SK-N-SH treated with all-trans-retinoic acid at 6 μM for 48 hours (cell line): ENCODE results near the gene ADARB2.

ENCODE experiments used
- ATAC-seq: fragments of 200-7000 bp; cut with Tn5 transposase; 3 replicates; pipeline ENCODE4 v1.9.1; 2020; ENCODE audit warnings: mild to moderate bottlenecking, moderate library complexity
- ARNTL ChIP-seq: fragments of 450-650 bp; formaldehyde crosslinking; IDR thresholded peaks from 2 replicates; pipeline ENCODE4 v1.5.0; 2020; ENCODE audit warnings: low read depth, mild to moderate bottlenecking, moderate library complexity, borderline replicate concordance
- BACH2 ChIP-seq: fragments of 250-450 bp; sonication (Bioruptor Pico); IDR thresholded peaks from 2 replicates; pipeline ENCODE4 v1.9.0; 2021; ENCODE audit warnings: mild to moderate bottlenecking, borderline replicate concordance
- CREB5 ChIP-seq: fragments of 250-450 bp; sonication (Bioruptor Pico); IDR thresholded peaks from 2 replicates; pipeline ENCODE4 v1.5.1; 2020; ENCODE audit warnings: low read depth, mild to moderate bottlenecking, moderate library complexity
- CSDC2 ChIP-seq: fragments of 250-450 bp; sonication (Bioruptor Pico); IDR thresholded peaks from 2 replicates; pipeline ENCODE4 v1.5.0; 2020; ENCODE audit warnings: mild to moderate bottlenecking, moderate library complexity
- CSRNP3 ChIP-seq: fragments of 250-450 bp; sonication (Bioruptor Pico); IDR thresholded peaks from 2 replicates; pipeline ENCODE4 v1.5.1; 2021; ENCODE audit warnings: mild to moderate bottlenecking, moderate library complexity
- ESRRG ChIP-seq: fragments of 250-450 bp; sonication (Bioruptor Pico); IDR thresholded peaks from 2 replicates; pipeline ENCODE4 v1.6.1; 2021; ENCODE audit warnings: mild to moderate bottlenecking
- GLIS3 ChIP-seq: fragments of 250-450 bp; sonication (Bioruptor Pico); IDR thresholded peaks from 2 replicates; pipeline ENCODE4 v1.5.0; 2020; ENCODE audit warnings: mild to moderate bottlenecking, moderate library complexity
- ISL1 ChIP-seq: fragments of 250-450 bp; sonication (Bioruptor Pico); IDR thresholded peaks from 2 replicates; pipeline ENCODE4 v2.1.2; 2022; ENCODE audit warnings: mild to moderate bottlenecking, moderate library complexity
- OSR1 ChIP-seq: fragments of 250-450 bp; sonication (Bioruptor Pico); IDR thresholded peaks from 2 replicates; pipeline ENCODE4 v1.8.0; 2022; ENCODE audit warnings: moderate library complexity, mild to moderate bottlenecking, inconsistent platforms
- PATZ1 ChIP-seq: fragments of 250-450 bp; sonication (Bioruptor Pico); IDR thresholded peaks from 2 replicates; pipeline ENCODE4 v1.8.0; 2020; ENCODE audit warnings: mild to moderate bottlenecking, moderate library complexity, borderline replicate concordance
- PPARA ChIP-seq: fragments of 250-450 bp; sonication (Bioruptor Pico); IDR thresholded peaks from 2 replicates; pipeline ENCODE4 v1.5.0; 2020; ENCODE audit warnings: mild to moderate bottlenecking, borderline replicate concordance
- RARB ChIP-seq: fragments of 250-450 bp; sonication (Bioruptor Pico); IDR thresholded peaks from 2 replicates; pipeline ENCODE4 v1.8.0; 2021; ENCODE audit warnings: mild to moderate bottlenecking, moderate library complexity
- SNAI2 ChIP-seq: fragments of 250-450 bp; sonication (Bioruptor Pico); IDR thresholded peaks from 2 replicates; pipeline ENCODE4 v1.5.0; 2020; ENCODE audit warnings: mild to moderate bottlenecking, moderate library complexity
- TOX ChIP-seq: fragments of 250-450 bp; sonication (Bioruptor Pico); IDR thresholded peaks from 2 replicates; pipeline ENCODE4 v1.8.0; 2021; ENCODE audit warnings: mild to moderate bottlenecking, moderate library complexity, borderline replicate concordance
- ZFP3 ChIP-seq: fragments of 250-450 bp; sonication (Bioruptor Pico); IDR thresholded peaks from 2 replicates; pipeline ENCODE4 v1.5.0; 2020; ENCODE audit warnings: mild to moderate bottlenecking, moderate library complexity
- ZFP30 ChIP-seq: fragments of 450-650 bp; formaldehyde crosslinking; IDR thresholded peaks from 2 replicates; pipeline ENCODE4 v1.5.0; 2022; ENCODE audit warnings: mild to moderate bottlenecking, moderate library complexity
- ZNF565 ChIP-seq: fragments of 450-650 bp; formaldehyde crosslinking; conservative IDR thresholded peaks from 2 replicates; pipeline ENCODE4 v1.5.0; 2020; ENCODE audit warnings: low read depth, mild to moderate bottlenecking, moderate library complexity
- ZNF70 ChIP-seq: fragments of 450-650 bp; formaldehyde crosslinking; IDR thresholded peaks from 2 replicates; pipeline ENCODE4 v1.5.0; 2020; ENCODE audit warnings: mild to moderate bottlenecking, moderate library complexity
- ZNF8 ChIP-seq: fragments of 450-650 bp; formaldehyde crosslinking; IDR thresholded peaks from 2 replicates; pipeline ENCODE4 v1.5.0; 2020; ENCODE audit warnings: mild to moderate bottlenecking, moderate library complexity
- TF ChIP-seq, protein P1 (sequence below): fragments of 250-450 bp; sonication (Bioruptor Pico); IDR thresholded peaks from 2 replicates; pipeline ENCODE4 v1.5.0; 2020; ENCODE audit warnings: mild to moderate bottlenecking, moderate library complexity

ADARB2 gene

GRCh38 chr10:1671366-1672000 lies 65.8 kb downstream of the ADARB2 start:
- no peak for TF ChIP-seq ZFP3 (CRISPR knock-in tag)
- TF ChIP-seq ZNF70 (CRISPR knock-in tag) = no peak
- TF ChIP-seq ISL1 = no peak
- no peak for TF ChIP-seq CREB5
- no peak for TF ChIP-seq PATZ1 (CRISPR knock-in tag)
- no peak for TF ChIP-seq ZNF8 (CRISPR knock-in tag)
- TF ChIP-seq ZNF565 (CRISPR knock-in tag) = no peak
- TF ChIP-seq, all 23 proteins: peak for 0
- ATAC-seq = no peak

GRCh38 chr10:1670541-1671365 lies 66.6 kb downstream of the ADARB2 start:
- ATAC-seq = no peak
- TF ChIP-seq RARB = no peak
- TF ChIP-seq ZNF8 (CRISPR knock-in tag) = no peak
- TF ChIP-seq OSR1 = no peak
- TF ChIP-seq SNAI2 (CRISPR knock-in tag) = no peak
- TF ChIP-seq ARNTL (CRISPR knock-in tag) = no peak
- no peak for TF ChIP-seq CSDC2 (CRISPR knock-in tag)
- TF ChIP-seq CREB5 = no peak
- TF ChIP-seq ZNF70 (CRISPR knock-in tag) = no peak
- TF ChIP-seq ZNF565 (CRISPR knock-in tag) = no peak
- no peak for TF ChIP-seq ESRRG (CRISPR knock-in tag)
- no peak for TF ChIP-seq TOX (CRISPR knock-in tag)
- TF ChIP-seq PPARA (CRISPR knock-in tag) = no peak
- TF ChIP-seq CSRNP3 = no peak
- no peak for TF ChIP-seq GLIS3 (CRISPR knock-in tag)
- no peak for TF ChIP-seq ZFP30 (CRISPR knock-in tag)
- no peak for TF ChIP-seq BACH2 (CRISPR knock-in tag)
- TF ChIP-seq, protein P1, sequence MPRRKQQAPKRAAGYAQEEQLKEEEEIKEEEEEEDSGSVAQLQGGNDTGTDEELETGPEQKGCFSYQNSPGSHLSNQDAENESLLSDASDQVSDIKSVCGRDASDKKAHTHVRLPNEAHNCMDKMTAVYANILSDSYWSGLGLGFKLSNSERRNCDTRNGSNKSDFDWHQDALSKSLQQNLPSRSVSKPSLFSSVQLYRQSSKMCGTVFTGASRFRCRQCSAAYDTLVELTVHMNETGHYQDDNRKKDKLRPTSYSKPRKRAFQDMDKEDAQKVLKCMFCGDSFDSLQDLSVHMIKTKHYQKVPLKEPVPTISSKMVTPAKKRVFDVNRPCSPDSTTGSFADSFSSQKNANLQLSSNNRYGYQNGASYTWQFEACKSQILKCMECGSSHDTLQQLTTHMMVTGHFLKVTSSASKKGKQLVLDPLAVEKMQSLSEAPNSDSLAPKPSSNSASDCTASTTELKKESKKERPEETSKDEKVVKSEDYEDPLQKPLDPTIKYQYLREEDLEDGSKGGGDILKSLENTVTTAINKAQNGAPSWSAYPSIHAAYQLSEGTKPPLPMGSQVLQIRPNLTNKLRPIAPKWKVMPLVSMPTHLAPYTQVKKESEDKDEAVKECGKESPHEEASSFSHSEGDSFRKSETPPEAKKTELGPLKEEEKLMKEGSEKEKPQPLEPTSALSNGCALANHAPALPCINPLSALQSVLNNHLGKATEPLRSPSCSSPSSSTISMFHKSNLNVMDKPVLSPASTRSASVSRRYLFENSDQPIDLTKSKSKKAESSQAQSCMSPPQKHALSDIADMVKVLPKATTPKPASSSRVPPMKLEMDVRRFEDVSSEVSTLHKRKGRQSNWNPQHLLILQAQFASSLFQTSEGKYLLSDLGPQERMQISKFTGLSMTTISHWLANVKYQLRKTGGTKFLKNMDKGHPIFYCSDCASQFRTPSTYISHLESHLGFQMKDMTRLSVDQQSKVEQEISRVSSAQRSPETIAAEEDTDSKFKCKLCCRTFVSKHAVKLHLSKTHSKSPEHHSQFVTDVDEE (CRISPR knock-in tag) = no peak
- no peak for TF ChIP-seq PATZ1 (CRISPR knock-in tag)
- TF ChIP-seq, all 23 proteins: peak for 0
